AG04449 (cell line): ENCODE data around the gene CACNA1C.

Experiments used
- CTCF ChIA-PET: fragments of 350-600 bp; formaldehyde crosslinking; extraction: SDS; loops from one replicate; lab custom pipeline; 2021; ENCODE audit warnings: antibody characterized with exemption; lab: Yijun Ruan, JAX
- POLR2A ChIA-PET: fragments of 400-600, 350-600 bp; formaldehyde crosslinking; extraction: SDS; loops from one replicate; lab custom pipeline; 2020; ENCODE audit warnings: antibody characterized with exemption, inconsistent platforms; lab: Yijun Ruan, JAX
- DNase-seq: peaks from one replicate; pipeline ENCODE4 v3.0.0-alpha.2; 2010; ENCODE audit warnings: low read depth, low spot score
- H3K4me3 ChIP-seq: 2 replicates; pipeline ENCODE4 v1.5.1; 2011; ENCODE audit warnings: low read depth, mild to moderate bottlenecking, control low read depth, low read length
- CTCF ChIP-seq: IDR thresholded peaks from one replicate; pipeline ENCODE4 v1.5.1; 2011; ENCODE audit warnings: mild to moderate bottlenecking, moderate library complexity, low read length, control low read depth, inconsistent platforms; ENCODE audit not compliant: insufficient read depth; ENCODE audit errors: missing control alignments

The CACNA1C gene

GRCh38 chr12:2264651-2265232, 212.0 kb downstream of the CACNA1C start:
- peak; percentile 98 for DNase-seq
- TF ChIP-seq CTCF = no peak
- no peak overlapping the region for H3K4me3 ChIP-seq
- ChIA-PET POLR2A (interaction anchor here (0.8 to 2.0 kb wide), 8 partner anchors 10 to 106 kb away, joined by 3 to 11 read pairs (median 5); no protein-coding TSS in a partner anchor), CTCF (interaction anchor here (0.7 to 2.4 kb wide), 7 partner anchors 14 to 321 kb away, joined by 3 to 14 read pairs (median 3); no protein-coding TSS in a partner anchor)

- peak overlapping the region; percentile 16; the same call in 1 of the 2 replicates for H3K4me3 ChIP-seq
- CTCF ChIA-PET = interaction anchor here (0.7 to 2.4 kb wide), 9 partner anchors 12 to 320 kb away, joined by 3 to 7 read pairs (median 3); no protein-coding TSS in a partner anchor
- POLR2A ChIA-PET = interaction anchor here (0.8 to 2.0 kb wide), 9 partner anchors 11 to 106 kb away, joined by 3 to 11 read pairs (median 4); no protein-coding TSS in a partner anchor
- DNase-seq = peak; percentile 82
- TF ChIP-seq CTCF = no peak
Observed at GRCh38 chr12:2265461-2266167, 212.8 kb downstream of the CACNA1C start.

GRCh38 chr12:2266666-2267620, 214.2 kb downstream of the CACNA1C start:
- ChIA-PET CTCF (interaction anchor here (0.8 to 2.4 kb wide), 6 partner anchors 11 to 316 kb away, joined by 3 to 11 read pairs (median 6); no protein-coding TSS in a partner anchor), POLR2A (interaction anchor here (1.0 kb wide), 1 partner anchor 21 kb away, joined by 3 read pairs; no protein-coding TSS in a partner anchor)
- H3K4me3 ChIP-seq = no peak overlapping the region
- TF ChIP-seq CTCF = no peak
- DNase-seq = no peak

GRCh38 chr12:2267703-2268470, 215.1 kb downstream of the CACNA1C start:
- CTCF ChIA-PET = interaction anchor here (0.8 to 1.9 kb wide), 4 partner anchors 17 to 315 kb away, joined by 3 to 11 read pairs (median 3); no protein-coding TSS in a partner anchor
- DNase-seq = no peak
- no peak overlapping the region for H3K4me3 ChIP-seq
- POLR2A ChIA-PET = interaction anchor here (1.1 kb wide), 1 partner anchor 20 kb away, joined by 3 read pairs; no protein-coding TSS in a partner anchor
- TF ChIP-seq CTCF = no peak

- peak overlapping the region; percentile 27 for H3K4me3 ChIP-seq
- DNase-seq = peak; percentile 89
- POLR2A ChIA-PET = interaction anchor here (1.1 kb wide), 1 partner anchor 21 kb away, joined by 3 read pairs; no protein-coding TSS in a partner anchor
- no peak for TF ChIP-seq CTCF
- CTCF ChIA-PET = interaction anchor here (0.8 to 6.0 kb wide), 4 partner anchors 15 to 234 kb away, joined by 3 to 71 read pairs (median 8); no protein-coding TSS in a partner anchor
Observed at GRCh38 chr12:2268471-2269286, 215.9 kb downstream of the CACNA1C start.
